SK-N-SH (cell line): Measurements from ENCODE around the gene HNRNPH1.
"Not testable (repeated sequence)": the region's sequence is repeated elsewhere in the genome, so short reads cannot be mapped to it uniquely, and the experiment has no call there.

ENCODE experiments used
- CTCF ChIP-seq: fragments of 200-600 bp; sonication (generic); IDR thresholded peaks from 2 replicates; pipeline ENCODE4 v1.6.1; 2017; ENCODE audit warnings: antibody characterized with exemption, mild to moderate bottlenecking, moderate library complexity
- EP300 ChIP-seq, 2 experiments: IDR thresholded peaks; 2 replicates each; pipeline versions ENCODE4 v1.4.0 to v1.6.1; 2012; ENCODE audit warnings: borderline replicate concordance in 1 of 2, low read depth in 1 of 2, low read length in 1 of 2
- MAX ChIP-seq: IDR thresholded peaks from 2 replicates; pipeline ENCODE4 v1.4.0; 2012; ENCODE audit warnings: low read depth
- MXI1 ChIP-seq: IDR thresholded peaks from 2 replicates; pipeline ENCODE4 v1.6.1; 2012; ENCODE audit warnings: mild to moderate bottlenecking, low read depth, low read length, improper control_type of control experiment
- RCOR1 ChIP-seq: fragments of 150-350 bp; IDR thresholded peaks from 2 replicates; pipeline ENCODE4 v1.6.1; 2017; ENCODE audit warnings: antibody characterized with exemption, low read length
- RXRA ChIP-seq: IDR thresholded peaks from 2 replicates; pipeline ENCODE4 v1.4.0; 2012; ENCODE audit warnings: low read depth, mild to moderate bottlenecking, borderline replicate concordance
- USF1 ChIP-seq: IDR thresholded peaks from 2 replicates; pipeline ENCODE4 v1.4.0; 2012; ENCODE audit warnings: low read depth, borderline replicate concordance
- YY1 ChIP-seq: IDR thresholded peaks from 2 replicates; pipeline ENCODE4 v1.4.0; 2012; ENCODE audit warnings: low read depth, mild to moderate bottlenecking

DNA sequence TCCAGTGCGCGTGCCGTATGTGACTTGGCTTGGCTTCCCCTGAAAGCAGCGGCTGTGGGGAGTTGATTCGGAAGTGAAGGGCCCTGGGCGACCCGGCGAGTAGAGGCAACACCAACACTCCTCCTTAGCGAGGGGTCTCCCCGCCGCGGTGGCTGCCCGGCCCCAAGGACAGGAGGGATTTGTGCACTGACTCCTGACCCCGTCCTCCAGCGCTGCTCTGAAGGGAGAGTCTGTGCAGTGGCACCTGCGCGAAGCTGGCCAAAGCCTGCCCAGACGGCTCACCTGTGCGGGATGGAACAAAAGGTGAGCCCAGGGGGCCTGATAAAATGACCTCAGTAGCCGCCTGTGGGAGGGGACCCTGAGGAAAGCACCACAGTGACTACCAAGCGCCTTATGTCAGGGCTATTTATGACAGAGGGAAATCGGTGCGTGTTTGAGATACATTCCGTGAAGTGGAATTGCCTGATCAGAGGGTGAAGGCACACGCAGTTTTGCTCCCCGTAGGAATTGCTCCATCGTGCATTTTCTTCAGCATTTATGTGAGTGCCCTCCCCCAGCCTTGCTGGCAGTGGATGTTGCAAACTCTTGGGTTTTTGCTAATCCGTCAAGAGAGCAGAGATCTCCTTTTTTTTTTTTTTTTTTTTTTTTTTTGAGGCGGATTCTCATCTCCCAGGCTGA, 34.8 kb upstream of the HNRNPH1 start:
- not testable (repeated sequence) for TF ChIP-seq RXRA; YY1; CTCF; MXI1; USF1; MAX; RCOR1; EP300 (IDR thresholded peaks at IDR 0.05; ENCODE audit: borderline replicate concordance in 1 of 2, low read depth in 1 of 2, low read length in 1 of 2)
